Esophagus (tissue), 2 donors: ENCODE results near the gene IL12RB1. TPM values are rescaled to one million over a fixed set of nuclear protein-coding genes. Genes with fewer than 3 reads are reported as not detected.
"Not testable (repeated sequence)": the region's sequence is repeated elsewhere in the genome, so short reads cannot be mapped to it uniquely, and the experiment has no call there.

Source experiments
- H3K27ac ChIP-seq, 2 donors: one replicate each; pipeline ENCODE4 v1.5.1; 2013; ENCODE audit warnings: low read depth in 2 of 2, mild to moderate bottlenecking in 2 of 2, inconsistent platforms in 1 of 2, low read length in 1 of 2, moderate library complexity in 1 of 2
- H3K27me3 ChIP-seq, 2 donors: one replicate each; pipeline ENCODE4 v1.6.1; 2013; ENCODE audit warnings: low read length in 2 of 2, control low read depth in 1 of 2, mild to moderate bottlenecking in 1 of 2; ENCODE audit not compliant: insufficient read depth in 2 of 2, control insufficient read depth in 1 of 2
- H3K36me3 ChIP-seq, 2 donors: one replicate each; pipeline ENCODE4 v1.6.1; 2013; ENCODE audit warnings: low read length in 1 of 2; ENCODE audit not compliant: control insufficient read depth in 2 of 2, insufficient read depth in 2 of 2
- H3K4me1 ChIP-seq, 2 donors: one replicate each; pipeline ENCODE4 v1.6.1; 2013; ENCODE audit warnings: low read length in 1 of 2; ENCODE audit not compliant: control insufficient read depth in 2 of 2, insufficient read depth in 2 of 2
- H3K4me3 ChIP-seq, 2 donors: one replicate each; pipeline ENCODE4 v1.5.1; 2013; ENCODE audit warnings: low read length in 2 of 2, mild to moderate bottlenecking in 2 of 2, low read depth in 1 of 2, moderate library complexity in 1 of 2
- H3K9me3 ChIP-seq, 2 donors: one replicate each; pipeline ENCODE4 v1.6.1; 2013; ENCODE audit warnings: mild to moderate bottlenecking in 2 of 2, low read depth in 1 of 2, low read length in 1 of 2, moderate library complexity in 1 of 2; ENCODE audit not compliant: control insufficient read depth in 2 of 2, insufficient read depth in 1 of 2
- WGBS, 2 donors: extraction: QIAGEN DNeasy Blood & Tissue Kit; methylation state at CpG; one replicate each; pipeline ENCODE4 v1.1.7; 2013; 5-methylcytosine and 5-hydroxymethylcytosine counted together
- polyA plus RNA-seq, 2 donors: library from polyadenylated mRNA; stranded (reverse); fragments of 200-250 nt; gene quantifications; one replicate each; pipeline ENCODE4 v1.2.3, GENCODE V29; 2013
- donor health status: healthy with polysubstance abuse.
- donor health status: Bipolar disorder and iron deficiency.

Gene IL12RB1
- polyA plus RNA-seq, 2 donors, result 0.40 to 0.51 TPM

DNA sequence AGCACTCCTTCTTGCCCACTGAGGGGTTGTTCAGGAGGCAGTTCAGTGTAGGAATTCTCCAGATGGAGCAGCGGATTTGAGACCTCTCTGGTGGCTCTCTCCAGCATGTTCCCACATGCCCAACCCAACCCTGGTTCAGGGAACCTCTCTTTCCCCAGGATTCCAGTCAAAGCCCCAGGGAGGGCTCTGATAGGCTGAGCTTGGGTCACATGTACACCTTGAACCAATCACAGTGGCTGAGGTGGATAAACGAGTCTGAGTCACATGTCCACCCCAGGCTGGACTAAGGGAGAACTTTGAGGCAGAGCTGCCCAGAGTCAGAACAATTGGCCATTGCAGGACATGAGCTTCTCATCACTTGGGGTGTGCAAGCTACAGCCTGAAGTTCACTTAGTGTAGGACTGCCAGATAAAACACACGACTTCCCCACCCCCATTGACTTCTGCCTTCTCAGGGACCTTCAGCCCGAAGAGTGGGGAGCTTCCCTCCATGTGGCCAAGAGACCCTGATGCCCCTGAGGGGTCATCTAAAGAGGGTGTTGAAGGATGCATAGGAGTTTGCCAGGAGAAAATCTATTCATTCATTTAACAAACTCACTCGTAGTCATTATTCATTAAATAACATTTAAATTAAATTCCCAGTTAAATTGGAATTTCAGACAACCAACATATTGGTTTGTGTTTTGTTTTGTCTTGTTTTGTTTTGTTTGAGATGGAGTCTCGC lies 6.9 kb upstream of the IL12RB1 start:
- no peak overlapping the region for H3K4me3 ChIP-seq
- H3K4me1 ChIP-seq, result peaks cover 3 to 9% of the 10 kb centered on the region in 2 donors
- no peak overlapping the region for H3K27ac ChIP-seq
- H3K9me3 ChIP-seq, result no peaks in the 10 kb centered on the region
- H3K27me3 ChIP-seq, result no peaks in the 10 kb centered on the region
- no peaks in the 10 kb centered on the region for H3K36me3 ChIP-seq
- WGBS, 2 donors, result 70% methylated on average over 6 of the region's 6 CpGs

DNA sequence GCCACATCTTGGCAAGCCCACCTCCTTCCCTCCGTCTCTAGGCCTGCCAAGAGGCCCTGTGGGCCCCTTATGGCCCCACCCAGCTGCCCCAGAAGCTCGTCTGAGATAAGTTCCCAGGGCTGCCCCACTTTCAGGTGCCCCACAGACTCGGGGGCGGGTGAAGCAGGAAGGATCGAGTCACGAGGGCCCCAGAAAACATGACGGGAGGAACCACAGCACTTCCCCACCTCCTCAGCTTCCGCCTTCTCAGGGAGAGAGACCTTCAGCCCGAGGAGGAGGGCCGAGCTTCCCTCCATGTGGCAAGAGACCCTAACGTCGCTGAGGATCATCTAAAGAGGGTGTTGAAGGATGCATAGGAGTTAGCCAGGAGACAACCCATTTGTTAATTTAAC lies 4.5 kb upstream of the IL12RB1 start:
- Histone ChIP-seq H3K4me1 (peaks cover 0 to 2% of the 10 kb centered on the region in 2 donors), H3K4me3 (no peak overlapping the region), H3K27me3 (no peaks in the 10 kb centered on the region), H3K36me3 (no peaks in the 10 kb centered on the region), H3K9me3 (no peaks in the 10 kb centered on the region), H3K27ac (peak overlapping the region; percentile 43 to 62)
- WGBS, 2 donors, result 52 to 61% methylated on average over 12 of the region's 12 CpGs

DNA sequence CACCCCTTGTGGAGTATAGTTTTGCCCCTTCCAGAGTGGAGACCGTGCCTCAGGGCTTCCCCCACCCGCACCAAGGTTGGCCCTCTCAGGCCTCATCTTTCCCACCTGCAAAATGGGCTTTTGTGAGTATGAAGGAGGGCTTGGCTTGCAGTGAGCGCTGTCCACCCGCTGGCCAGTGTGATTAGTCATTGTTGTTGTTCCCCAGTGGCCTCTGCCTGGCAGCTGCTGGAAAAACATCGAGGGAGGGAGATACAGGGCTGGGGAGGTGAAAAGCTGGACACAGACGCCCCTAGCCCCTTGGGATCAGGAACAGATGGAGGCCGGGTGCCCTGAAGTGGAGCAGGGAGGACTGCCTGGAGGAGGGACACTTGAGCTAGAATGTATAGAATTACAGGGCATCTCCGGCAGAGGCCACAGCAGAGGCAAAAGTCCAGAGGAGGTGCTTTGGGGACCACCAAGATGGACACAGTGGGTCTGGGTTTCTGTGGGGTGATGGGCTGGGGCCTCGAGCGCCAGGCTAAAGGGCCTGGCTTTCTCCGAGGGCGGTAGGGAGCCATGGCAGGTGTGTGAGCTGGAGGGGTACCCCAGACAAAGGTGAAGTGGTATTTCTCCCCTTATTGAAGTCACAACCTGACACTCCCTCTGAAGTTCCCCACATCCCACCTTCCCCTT lies 3.9 kb upstream of the IL12RB1 start:
- H3K27ac ChIP-seq, result peak overlapping the region; percentile 43 to 62
- no peaks in the 10 kb centered on the region for H3K9me3 ChIP-seq
- 68 to 75% methylated on average over 12 of the region's 12 CpGs for WGBS, 2 donors
- H3K4me3 ChIP-seq, result no peak overlapping the region
- peaks cover 0 to 2% of the 10 kb centered on the region in 2 donors for H3K4me1 ChIP-seq
- H3K36me3 ChIP-seq, result no peaks in the 10 kb centered on the region
- H3K27me3 ChIP-seq, result no peaks in the 10 kb centered on the region

DNA sequence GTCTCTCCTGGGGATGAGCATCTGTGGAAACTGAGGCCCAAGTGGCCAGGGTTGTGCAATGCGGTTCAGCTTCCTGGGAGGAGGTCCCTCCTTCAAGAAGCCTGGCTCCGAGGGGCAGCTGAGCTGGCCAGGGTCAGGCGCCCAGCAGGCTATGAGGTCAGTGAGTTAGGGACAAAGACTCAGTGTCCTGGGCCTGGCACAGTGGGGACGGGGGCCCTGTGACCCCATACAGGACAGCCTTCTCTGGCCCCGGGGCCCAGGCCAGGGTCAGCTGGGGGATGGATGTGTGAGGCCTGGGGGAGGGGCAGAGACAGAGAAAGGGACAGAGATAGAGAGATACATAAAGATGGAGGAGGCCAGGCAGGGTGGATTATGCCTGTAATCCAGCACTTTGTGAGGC lies 3.0 kb upstream of the IL12RB1 start:
- H3K36me3 ChIP-seq, result no peaks in the 10 kb centered on the region
- 71 to 83% methylated on average over 5 of the region's 5 CpGs for WGBS, 2 donors
- no peaks in the 10 kb centered on the region for H3K9me3 ChIP-seq
- H3K4me1 ChIP-seq, result peaks cover 2 to 4% of the 10 kb centered on the region in 2 donors
- peak overlapping the region in 1 of 2 donors; percentile 5 for H3K27ac ChIP-seq
- H3K27me3 ChIP-seq, result no peaks in the 10 kb centered on the region
- no peak overlapping the region for H3K4me3 ChIP-seq

DNA sequence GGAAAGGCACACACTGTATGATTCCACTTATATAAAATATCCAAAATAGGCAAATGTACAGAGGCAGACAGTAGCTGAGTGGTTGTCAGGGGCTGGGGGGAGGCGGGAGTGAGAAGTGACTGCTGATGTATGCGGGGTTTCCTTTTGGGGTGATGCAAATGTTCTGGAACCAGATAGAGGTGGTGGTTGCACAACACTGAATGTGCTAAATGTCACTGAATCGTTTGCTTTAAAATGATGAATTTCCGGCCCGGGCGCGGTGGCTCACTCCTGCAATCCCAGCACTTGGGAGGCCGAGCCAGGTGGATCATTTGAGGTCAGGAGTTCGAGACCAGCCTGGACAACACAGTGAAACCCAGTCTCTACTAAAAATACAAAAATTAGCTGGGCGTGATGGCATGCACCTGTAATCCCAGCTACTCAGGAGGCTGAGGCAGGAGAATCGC lies 2.4 kb upstream of the IL12RB1 start:
- not testable (repeated sequence) for H3K36me3 ChIP-seq, H3K27ac ChIP-seq, H3K4me3 ChIP-seq, H3K4me1 ChIP-seq, H3K9me3 ChIP-seq, H3K27me3 ChIP-seq
- WGBS, 2 donors, result 56 to 57% methylated on average over 11 of the region's 11 CpGs

DNA sequence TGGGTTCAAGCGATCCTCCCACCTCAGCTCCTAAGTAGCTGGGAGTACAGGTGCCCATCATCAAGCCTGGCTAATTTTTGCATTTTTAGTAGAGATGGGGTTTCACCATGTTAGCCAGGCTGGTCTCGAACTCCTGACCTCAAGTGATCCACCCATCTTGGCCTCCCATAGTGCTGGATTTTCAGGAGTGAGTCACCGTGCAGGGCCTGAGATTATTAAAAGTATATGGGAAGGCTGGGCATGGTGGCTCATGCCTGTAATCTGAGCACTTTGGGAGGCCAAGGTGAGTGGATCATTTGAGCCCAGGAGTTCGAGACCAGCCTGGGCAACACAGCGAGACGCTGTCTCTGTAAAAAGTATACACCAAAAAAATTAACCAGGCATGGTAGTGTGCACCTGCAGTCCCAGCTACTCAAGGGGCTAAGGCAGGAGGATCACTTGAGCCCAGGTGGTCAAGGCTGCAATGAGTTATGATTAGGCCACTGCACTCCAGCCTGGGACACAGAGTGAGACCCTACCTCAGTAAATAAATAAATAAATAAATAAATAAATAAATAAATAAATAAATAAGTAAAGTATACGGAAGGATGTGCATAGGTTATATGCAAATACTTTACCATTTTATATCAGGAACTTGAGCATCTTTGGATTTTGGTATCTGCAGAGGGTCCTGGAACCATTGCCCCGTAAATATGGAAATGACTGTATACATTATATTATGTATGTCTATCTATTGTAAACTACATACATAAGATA lies 854 bp downstream of the IL12RB1 start:
- WGBS, 2 donors, result 75 to 81% methylated on average over 8 of the region's 8 CpGs
- H3K4me3 ChIP-seq, result no peak overlapping the region
- peaks cover 2 to 4% of the 10 kb centered on the region in 2 donors for H3K4me1 ChIP-seq
- no peaks in the 10 kb centered on the region for H3K36me3 ChIP-seq
- H3K27ac ChIP-seq, result no peak overlapping the region
- H3K27me3 ChIP-seq, result no peaks in the 10 kb centered on the region
- no peaks in the 10 kb centered on the region for H3K9me3 ChIP-seq

DNA sequence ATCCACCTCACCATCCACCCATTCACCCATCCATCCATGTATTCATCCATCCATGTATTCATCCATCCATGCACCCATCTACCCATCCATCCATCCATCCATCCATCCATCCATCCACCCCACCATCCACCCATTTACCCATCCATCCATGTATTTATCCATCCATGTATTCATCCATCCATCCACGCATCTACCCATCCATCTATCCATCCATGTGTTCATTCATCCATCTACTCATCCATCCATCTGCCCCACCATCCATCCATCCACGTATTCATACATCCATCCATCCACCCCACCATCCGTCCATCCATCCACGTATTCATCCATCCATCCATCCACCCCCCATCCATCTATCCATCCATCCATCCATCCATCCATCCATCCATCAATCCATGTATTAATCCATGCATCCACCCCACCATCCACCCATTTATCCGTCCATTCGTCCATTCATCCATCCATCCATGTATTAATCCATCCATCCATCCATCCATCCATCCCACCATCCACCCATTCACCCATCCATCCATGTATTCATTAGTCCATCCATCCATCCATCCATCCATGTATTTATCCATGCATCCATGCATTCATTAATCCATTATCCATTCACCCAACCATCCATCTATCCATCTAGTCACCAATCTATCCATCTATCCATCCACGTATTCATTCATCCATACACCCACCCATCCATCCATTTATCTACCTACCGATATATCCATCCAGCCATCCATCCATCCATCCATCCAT lies 2.6 kb downstream of the IL12RB1 start:
- no peak overlapping the region for H3K27ac ChIP-seq
- no peaks in the 10 kb centered on the region for H3K27me3 ChIP-seq
- H3K36me3 ChIP-seq, result peaks cover 0 to 2% of the 10 kb centered on the region in 2 donors
- peaks cover 2 to 4% of the 10 kb centered on the region in 2 donors for H3K4me1 ChIP-seq
- no peaks in the 10 kb centered on the region for H3K9me3 ChIP-seq
- WGBS, 2 donors, result 82 to 85% methylated on average over 8 of the region's 8 CpGs
- no peak overlapping the region for H3K4me3 ChIP-seq

DNA sequence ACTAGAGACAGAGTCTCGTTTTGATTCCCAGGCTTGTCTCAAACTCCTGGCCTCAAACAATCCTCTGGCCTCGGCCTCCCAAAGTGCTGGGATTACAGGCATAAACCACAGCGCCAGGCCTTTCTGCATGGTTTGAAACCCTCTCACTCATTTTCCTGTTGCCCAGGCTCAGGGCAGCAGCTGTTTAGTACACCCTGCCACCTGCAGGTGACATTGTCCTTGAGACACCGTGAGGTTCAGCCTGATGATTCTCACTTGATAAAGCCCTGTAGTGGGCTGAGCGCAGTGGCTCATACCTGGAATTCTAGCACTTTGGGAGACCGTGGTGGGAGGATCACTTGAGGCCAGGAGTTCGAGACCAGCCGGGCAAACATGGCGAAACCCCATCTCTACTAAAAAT lies 12.5 kb downstream of the IL12RB1 start:
- 77 to 84% methylated on average over 9 of the region's 9 CpGs for WGBS, 2 donors
- no peaks in the 10 kb centered on the region for H3K9me3 ChIP-seq
- peaks cover 0 to 4% of the 10 kb centered on the region in 2 donors for H3K36me3 ChIP-seq
- no peaks in the 10 kb centered on the region for H3K4me1 ChIP-seq
- no peak overlapping the region for H3K4me3 ChIP-seq
- H3K27ac ChIP-seq, result no peak overlapping the region
- H3K27me3 ChIP-seq, result no peaks in the 10 kb centered on the region

DNA sequence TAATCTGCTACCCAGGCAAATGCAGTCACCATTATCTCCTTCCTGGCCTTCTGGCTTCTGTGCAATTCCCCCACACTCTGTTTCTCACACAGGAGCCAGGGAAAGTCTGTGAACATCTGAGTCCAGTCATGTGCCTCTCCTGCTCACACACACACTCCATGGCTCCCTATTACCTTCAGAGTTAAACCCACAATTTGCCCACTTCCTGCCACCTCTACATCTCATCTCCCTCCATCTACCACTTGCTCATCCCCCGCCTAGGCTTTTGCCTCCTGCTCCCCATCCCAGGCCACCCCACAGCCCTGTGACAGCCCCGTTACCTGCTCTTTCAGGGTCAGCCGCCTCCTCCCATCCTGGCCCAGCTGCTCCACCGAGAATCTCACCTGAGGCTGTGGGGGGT lies 13.5 kb downstream of the IL12RB1 start:
- H3K4me1 ChIP-seq, result no peaks in the 10 kb centered on the region
- no peak overlapping the region for H3K27ac ChIP-seq

More for the DNA sequence above, 13.5 kb downstream of the IL12RB1 start:
- no peaks in the 10 kb centered on the region for H3K9me3 ChIP-seq
- 71 to 75% methylated on average over 4 of the region's 4 CpGs for WGBS, 2 donors
- peaks cover 0 to 4% of the 10 kb centered on the region in 2 donors for H3K36me3 ChIP-seq
- no peaks in the 10 kb centered on the region for H3K27me3 ChIP-seq
- no peak overlapping the region for H3K4me3 ChIP-seq
